ENCODE data around the gene ISCA2.
A peak's percentile ranks its signal among the peaks of the same experiment; 100 is the strongest.
"Not testable (repeated sequence)": the region's sequence is repeated elsewhere in the genome, so short reads cannot be mapped to it uniquely, and the experiment has no call there.

The ISCA2 gene

DNA sequence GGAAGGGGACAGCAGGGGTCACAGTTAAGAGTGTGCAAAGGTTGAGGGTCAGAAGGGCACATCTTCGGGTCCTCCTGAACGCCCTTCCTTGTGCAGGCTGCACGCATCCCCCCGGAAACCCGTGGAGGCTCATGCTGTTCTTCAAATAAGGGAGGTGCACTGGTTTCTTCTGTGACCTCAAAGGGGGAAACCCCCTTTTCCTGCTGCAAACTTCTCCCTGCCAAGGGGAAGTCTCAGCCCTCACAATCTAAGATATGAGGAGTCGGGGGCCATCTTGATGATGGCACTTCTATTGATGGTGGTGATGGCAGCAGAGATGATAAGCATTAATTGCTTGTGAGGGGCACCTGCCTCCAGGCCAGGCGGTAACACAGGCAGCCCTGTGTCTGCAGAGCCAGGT lies 40.0 kb downstream of the ISCA2 start:
- DNase-seq, result no peak
- H3K4me3 Mint-ChIP-seq, result no peak overlapping the region
- H3K4me1 Mint-ChIP-seq, result peaks cover 8% of the 10 kb centered on the region
- no peaks in the 10 kb centered on the region for H3K9me3 Mint-ChIP-seq
- TF ChIP-seq, protein P1, sequence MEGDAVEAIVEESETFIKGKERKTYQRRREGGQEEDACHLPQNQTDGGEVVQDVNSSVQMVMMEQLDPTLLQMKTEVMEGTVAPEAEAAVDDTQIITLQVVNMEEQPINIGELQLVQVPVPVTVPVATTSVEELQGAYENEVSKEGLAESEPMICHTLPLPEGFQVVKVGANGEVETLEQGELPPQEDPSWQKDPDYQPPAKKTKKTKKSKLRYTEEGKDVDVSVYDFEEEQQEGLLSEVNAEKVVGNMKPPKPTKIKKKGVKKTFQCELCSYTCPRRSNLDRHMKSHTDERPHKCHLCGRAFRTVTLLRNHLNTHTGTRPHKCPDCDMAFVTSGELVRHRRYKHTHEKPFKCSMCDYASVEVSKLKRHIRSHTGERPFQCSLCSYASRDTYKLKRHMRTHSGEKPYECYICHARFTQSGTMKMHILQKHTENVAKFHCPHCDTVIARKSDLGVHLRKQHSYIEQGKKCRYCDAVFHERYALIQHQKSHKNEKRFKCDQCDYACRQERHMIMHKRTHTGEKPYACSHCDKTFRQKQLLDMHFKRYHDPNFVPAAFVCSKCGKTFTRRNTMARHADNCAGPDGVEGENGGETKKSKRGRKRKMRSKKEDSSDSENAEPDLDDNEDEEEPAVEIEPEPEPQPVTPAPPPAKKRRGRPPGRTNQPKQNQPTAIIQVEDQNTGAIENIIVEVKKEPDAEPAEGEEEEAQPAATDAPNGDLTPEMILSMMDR (IDR thresholded peaks at IDR 0.05), result no peak
- no peak overlapping the region for H3K27ac Mint-ChIP-seq
- no peaks in the 10 kb centered on the region for H3K36me3 Mint-ChIP-seq (ENCODE audit: low read depth)
- H3K27me3 Mint-ChIP-seq (ENCODE audit: low read depth, poor library complexity), result peaks cover 18% of the 10 kb centered on the region

DNA sequence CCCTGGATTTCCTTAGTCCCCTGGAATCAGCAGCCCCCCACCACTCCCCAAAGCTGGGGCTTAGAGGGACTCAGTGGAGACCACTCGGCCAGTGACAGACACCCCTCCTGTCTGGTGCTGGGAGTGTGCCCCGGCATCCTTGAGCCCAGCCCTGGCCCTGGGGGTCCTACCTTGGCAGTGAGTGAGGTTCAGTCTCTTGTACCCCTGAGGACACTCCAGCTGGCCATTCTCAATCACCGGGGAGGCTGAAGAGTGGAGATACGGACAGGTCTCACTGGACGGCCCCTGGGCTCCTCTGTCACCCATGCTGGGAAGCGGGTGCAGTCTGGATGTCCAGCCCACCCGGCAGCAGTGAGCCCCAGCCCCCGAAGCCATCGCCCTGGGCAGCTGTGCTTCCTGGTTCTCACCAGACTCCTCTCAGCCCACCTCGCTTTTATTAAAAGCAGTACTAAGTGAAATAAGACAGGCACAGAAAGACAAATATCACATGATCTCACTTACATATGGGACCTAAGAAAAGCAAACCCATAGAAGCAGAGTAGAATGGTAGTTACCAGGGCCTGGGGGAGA lies 42.3 kb downstream of the ISCA2 start:
- Mint-ChIP-seq H3K27me3 (ENCODE audit: low read depth, poor library complexity) (peaks cover 14% of the 10 kb centered on the region), H3K9me3 (no peaks in the 10 kb centered on the region), H3K36me3 (ENCODE audit: low read depth) (no peaks in the 10 kb centered on the region), H3K27ac (no peak overlapping the region), H3K4me3 (no peak overlapping the region), H3K4me1 (peaks cover 22% of the 10 kb centered on the region)
- TF ChIP-seq, protein P1 (IDR thresholded peaks at IDR 0.05), result no peak
- no peak for DNase-seq

DNA sequence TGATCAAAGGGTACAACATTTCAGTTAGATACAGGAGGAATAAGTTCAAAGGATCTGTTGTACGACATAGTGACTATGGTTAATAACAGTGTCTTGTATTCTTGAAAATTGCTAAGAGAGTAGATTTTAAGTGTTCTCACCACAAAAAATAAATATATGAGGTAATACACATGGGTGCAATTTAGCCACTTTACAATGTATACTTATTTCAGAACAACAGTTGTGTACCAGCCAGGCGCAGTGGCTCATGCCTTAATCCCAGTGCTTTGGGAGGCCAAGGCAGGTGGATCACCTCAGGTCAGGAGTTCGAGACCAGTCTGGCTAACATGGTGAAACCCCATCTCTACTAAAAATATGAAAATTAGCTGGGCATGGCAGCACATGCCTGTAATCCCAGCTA lies 42.8 kb downstream of the ISCA2 start:
- peaks cover 17% of the 10 kb centered on the region for H3K4me1 Mint-ChIP-seq
- H3K27ac Mint-ChIP-seq; H3K36me3 Mint-ChIP-seq (ENCODE audit: low read depth); H3K9me3 Mint-ChIP-seq; DNase-seq; H3K4me3 Mint-ChIP-seq: not testable (repeated sequence)
- peaks cover 16% of the 10 kb centered on the region for H3K27me3 Mint-ChIP-seq (ENCODE audit: low read depth, poor library complexity)

DNA sequence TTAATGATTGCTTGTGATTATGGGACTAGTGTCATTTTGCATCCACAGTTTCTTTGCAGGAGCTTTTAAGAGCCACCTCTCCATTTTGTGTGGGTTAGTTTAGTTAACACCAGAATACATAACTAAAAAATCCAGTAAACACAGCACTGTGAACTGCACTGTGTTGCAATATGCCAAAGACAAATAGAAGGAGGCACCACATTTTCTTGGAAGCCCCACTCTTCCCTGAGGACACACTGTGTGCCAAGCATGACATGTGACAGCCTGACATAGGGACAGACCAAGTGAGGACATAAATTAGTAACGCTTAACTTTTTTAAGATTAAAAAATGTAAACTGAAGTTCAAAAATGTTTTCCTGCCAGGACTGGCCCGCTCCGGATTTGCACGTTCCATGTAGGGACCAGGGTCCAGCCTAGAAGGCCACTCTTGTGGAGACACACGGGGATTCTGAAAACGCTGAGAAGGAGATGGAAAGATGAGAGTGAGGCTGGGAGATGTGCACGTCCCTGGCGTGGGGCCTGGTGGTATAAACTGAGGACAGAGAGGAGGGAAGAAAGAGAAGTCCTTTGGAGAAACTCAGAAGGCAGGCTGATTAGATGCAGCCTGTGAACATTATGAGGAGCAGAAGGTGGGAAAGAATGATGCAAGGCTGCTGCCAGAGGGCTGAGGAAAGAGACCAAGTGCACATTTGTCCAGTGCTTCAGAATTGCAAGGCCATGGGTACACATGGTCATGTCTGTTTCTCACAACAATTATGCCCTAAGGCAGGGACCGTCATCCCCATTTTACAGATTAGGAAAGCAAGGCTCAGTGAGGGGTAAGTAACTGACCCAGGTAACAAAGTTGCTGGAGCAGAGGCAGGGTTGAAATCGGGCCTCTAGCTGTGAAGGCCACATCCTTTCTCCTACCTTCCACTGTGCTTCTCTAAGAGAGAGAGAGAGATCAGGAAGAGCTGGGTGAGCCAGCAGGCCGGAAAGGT lies 45.1 kb downstream of the ISCA2 start:
- H3K27me3 Mint-ChIP-seq (ENCODE audit: low read depth, poor library complexity), result peaks cover 27% of the 10 kb centered on the region
- H3K36me3 Mint-ChIP-seq (ENCODE audit: low read depth), result no peaks in the 10 kb centered on the region
- TF ChIP-seq, protein P1 (IDR thresholded peaks at IDR 0.05), result no peak
- H3K27ac Mint-ChIP-seq, result no peak overlapping the region
- no peak overlapping the region for H3K4me3 Mint-ChIP-seq
- peaks cover 26% of the 10 kb centered on the region for H3K4me1 Mint-ChIP-seq
- H3K9me3 Mint-ChIP-seq, result no peaks in the 10 kb centered on the region
- DNase-seq, result no peak

DNA sequence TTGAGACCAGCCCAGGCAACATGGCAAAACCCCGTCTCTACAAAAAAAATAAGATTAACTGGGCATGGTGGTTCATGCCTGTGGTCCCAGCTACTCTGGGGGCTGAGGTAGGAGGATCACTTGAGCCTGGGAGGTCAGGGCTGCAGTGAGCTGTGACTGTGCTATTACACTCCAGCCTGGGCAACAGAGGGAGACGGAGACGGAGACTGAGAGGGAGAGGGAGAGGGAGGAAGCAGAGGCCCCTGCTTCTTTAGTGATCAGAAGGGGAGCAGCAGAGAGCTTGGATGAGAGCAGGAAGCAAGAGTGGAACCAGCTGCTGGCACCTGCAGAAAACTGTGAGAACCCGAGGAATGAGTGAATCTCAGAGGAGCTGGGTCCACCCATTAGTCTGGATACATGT lies 45.9 kb downstream of the ISCA2 start:
- Mint-ChIP-seq H3K9me3 (no peaks in the 10 kb centered on the region), H3K4me1 (peaks cover 26% of the 10 kb centered on the region), H3K36me3 (ENCODE audit: low read depth) (no peaks in the 10 kb centered on the region), H3K4me3 (peak overlapping the region; percentile 10), H3K27me3 (ENCODE audit: low read depth, poor library complexity) (peaks cover 31% of the 10 kb centered on the region), H3K27ac (no peak overlapping the region)
- DNase-seq, result no peak
- TF ChIP-seq, protein P1 (IDR thresholded peaks at IDR 0.05), result no peak

DNA sequence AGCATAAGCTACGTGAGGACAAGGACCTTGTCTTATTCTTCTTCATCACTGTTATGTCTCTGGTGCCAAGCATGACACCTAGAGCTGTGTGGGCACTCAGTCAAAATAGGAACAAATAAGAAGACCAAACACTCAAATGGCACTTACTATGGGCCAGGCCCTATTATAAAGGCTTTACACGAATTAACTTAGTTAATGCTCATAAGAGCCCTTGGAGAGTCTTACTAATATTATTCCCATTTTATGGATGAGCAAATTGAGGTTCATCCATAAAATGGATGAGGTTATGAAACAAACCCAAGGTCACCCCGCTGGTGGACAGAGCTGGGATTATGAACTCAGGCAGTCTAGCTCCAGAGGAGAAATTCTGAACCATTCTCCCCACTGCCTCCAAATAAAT lies 47.7 kb downstream of the ISCA2 start:
- DNase-seq, result no peak
- peaks cover 26% of the 10 kb centered on the region for H3K4me1 Mint-ChIP-seq
- TF ChIP-seq, protein P1 (IDR thresholded peaks at IDR 0.05), result no peak

More for the DNA sequence above, 47.7 kb downstream of the ISCA2 start:
- Mint-ChIP-seq H3K27me3 (ENCODE audit: low read depth, poor library complexity) (peaks cover 39% of the 10 kb centered on the region), H3K9me3 (no peaks in the 10 kb centered on the region), H3K36me3 (ENCODE audit: low read depth) (no peaks in the 10 kb centered on the region), H3K27ac (no peak overlapping the region), H3K4me3 (no peak overlapping the region)

All from nephron progenitor cell (in vitro differentiated cells).